GM18873 (cell line): ENCODE results near the gene CLSTN2.

Source experiments
- ATAC-seq: cut with Tn5 transposase; IDR thresholded peaks from one replicate; pipeline ENCODE4 v1.9.1; 2021; ENCODE audit warnings: mild to moderate bottlenecking, moderate library complexity, moderate number of reproducible peaks; ENCODE audit not compliant: unreplicated experiment, low FRiP score

CLSTN2 gene

GRCh38 chr3:140219291-140219690 is 284.3 kb downstream of the CLSTN2 start:
- ATAC-seq = no peak

- ATAC-seq = no peak
These were observed 285.0 kb downstream of the CLSTN2 start for GRCh38 chr3:140219923-140220452.

GRCh38 chr3:140223197-140223596 is 288.2 kb downstream of the CLSTN2 start:
- no peak for ATAC-seq

- ATAC-seq = no peak
These were observed 288.6 kb downstream of the CLSTN2 start for GRCh38 chr3:140223631-140224030.

- no peak for ATAC-seq
These were observed 289.3 kb downstream of the CLSTN2 start for GRCh38 chr3:140224307-140224706.

GRCh38 chr3:140225996-140226395 is 291.0 kb downstream of the CLSTN2 start:
- no peak for ATAC-seq

GRCh38 chr3:140233702-140234101 is 298.7 kb downstream of the CLSTN2 start:
- ATAC-seq = no peak

- no peak for ATAC-seq
These were observed 299.3 kb downstream of the CLSTN2 start for GRCh38 chr3:140234256-140234655.

GRCh38 chr3:140236836-140237501 is 302.0 kb downstream of the CLSTN2 start:
- ATAC-seq = no peak

- no peak for ATAC-seq
These were observed 303.8 kb downstream of the CLSTN2 start for GRCh38 chr3:140238646-140239314.

- no peak for ATAC-seq
These were observed 307.9 kb downstream of the CLSTN2 start for GRCh38 chr3:140242818-140243276.

- no peak for ATAC-seq
These were observed 308.6 kb downstream of the CLSTN2 start for GRCh38 chr3:140243575-140243974.

- no peak for ATAC-seq
These were observed 309.9 kb downstream of the CLSTN2 start for GRCh38 chr3:140244893-140245292.

- no peak for ATAC-seq
These were observed 311.6 kb downstream of the CLSTN2 start for GRCh38 chr3:140246578-140246977.

GRCh38 chr3:140247775-140248174 is 312.8 kb downstream of the CLSTN2 start:
- no peak for ATAC-seq

GRCh38 chr3:140249188-140249587 is 314.2 kb downstream of the CLSTN2 start:
- ATAC-seq = no peak

GRCh38 chr3:140250010-140250855 is 315.2 kb downstream of the CLSTN2 start:
- no peak for ATAC-seq

GRCh38 chr3:140250945-140251344 is 316.0 kb downstream of the CLSTN2 start:
- no peak for ATAC-seq

GRCh38 chr3:140251678-140252077 is 316.7 kb downstream of the CLSTN2 start:
- ATAC-seq = no peak

GRCh38 chr3:140252812-140253656 is 318.0 kb downstream of the CLSTN2 start:
- ATAC-seq = no peak
